ENCODE data around the gene C22orf15. TPM values are rescaled to one million over a fixed set of nuclear protein-coding genes. Genes with fewer than 3 reads are reported as not detected.

The C22orf15 gene
- total RNA-seq, 1 experiment from 2014 or later: 2.7 TPM

DNA sequence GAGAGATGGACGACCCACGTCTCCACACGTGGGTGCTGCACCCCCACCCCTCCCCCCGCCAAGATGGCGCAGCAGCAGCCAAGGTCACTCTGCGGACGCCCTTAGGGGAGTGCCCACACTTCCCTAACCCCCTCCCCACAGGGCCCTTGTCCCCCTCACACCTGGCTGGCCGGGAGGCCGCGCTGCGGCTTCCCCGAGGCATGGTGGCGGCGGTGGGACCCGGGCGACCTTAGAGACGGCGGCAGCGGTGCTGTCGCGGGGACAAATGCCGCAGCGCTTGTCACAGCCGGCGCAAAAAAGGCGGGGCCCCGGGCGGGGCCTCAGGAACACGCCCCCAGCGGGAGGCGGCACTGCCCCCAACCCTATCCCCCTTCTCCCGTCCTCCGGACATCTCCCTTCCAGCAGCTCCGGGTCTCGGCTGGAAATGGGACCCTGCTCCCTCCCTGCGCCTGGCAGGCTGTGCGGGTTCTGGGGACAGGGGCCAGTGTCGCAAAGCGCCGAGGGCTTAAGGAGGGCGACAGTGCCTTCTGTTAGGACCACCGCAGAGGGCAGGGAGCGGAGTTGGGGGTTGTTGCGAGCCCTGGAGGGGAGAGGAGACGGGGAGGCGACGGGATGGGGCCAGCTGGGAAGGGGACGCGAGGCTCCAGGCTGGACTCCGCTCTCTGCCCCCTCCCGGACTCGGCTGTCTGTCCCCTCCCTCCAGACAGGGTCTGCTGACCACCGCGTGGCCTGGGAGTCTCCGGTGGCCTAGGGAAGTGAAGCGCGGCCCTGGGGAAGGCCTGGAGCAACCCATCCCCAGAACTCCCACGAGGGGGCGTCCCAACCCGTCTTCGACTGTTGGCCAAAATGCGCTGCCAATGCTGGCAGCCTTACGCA, 5.1 kb downstream of the C22orf15 start, which contains the start of gene CHCHD10 (continued):
- TF ChIP-seq ZNF396 (CRISPR knock-in tag; IDR thresholded peaks at IDR 0.05; ENCODE audit: borderline replicate concordance) (no peak), GABPB1 (CRISPR knock-in tag; IDR thresholded peaks at IDR 0.05) (peak; percentile 49; the same call in 1 of the 2 replicates), SP1 (CRISPR knock-in tag; conservative IDR thresholded peaks at IDR 0.05) (peak; percentile 67), PRRX2 (CRISPR knock-in tag; IDR thresholded peaks at IDR 0.05) (no peak)
- TF ChIP-seq, protein P1, sequence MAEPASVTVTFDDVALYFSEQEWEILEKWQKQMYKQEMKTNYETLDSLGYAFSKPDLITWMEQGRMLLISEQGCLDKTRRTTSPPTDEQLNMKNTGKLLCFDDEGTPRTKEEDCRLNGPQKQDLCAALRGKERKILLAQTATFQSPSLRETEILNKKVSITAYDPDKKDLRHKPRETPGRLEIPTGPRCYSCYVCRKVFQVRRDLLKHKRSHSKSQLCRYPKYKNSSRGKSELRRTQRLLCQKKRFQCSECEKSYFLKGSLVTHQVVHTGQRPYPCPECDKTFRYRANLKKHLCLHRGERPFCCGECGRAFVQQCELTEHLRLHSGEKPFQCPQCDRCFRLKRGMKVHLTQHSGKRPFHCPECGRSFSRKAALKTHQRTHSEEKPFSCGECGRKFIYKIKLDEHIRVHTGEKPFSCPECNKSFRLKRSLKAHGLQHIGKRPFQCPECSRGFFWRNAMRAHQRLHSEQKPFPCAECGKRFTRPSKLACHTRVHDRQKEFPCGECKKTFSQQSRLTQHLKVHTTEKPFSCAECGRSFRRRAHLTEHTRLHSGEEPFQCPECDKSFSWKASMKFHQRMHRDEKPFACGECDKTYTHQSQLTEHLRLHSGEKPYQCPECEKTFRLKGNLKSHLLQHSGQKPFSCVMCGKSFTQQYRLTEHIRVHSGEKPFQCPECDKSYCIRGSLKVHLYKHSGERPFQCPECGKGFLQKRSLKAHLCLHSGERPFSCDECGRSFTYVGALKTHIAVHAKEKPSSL (CRISPR knock-in tag; conservative IDR thresholded peaks at IDR 0.05): no peak
- TF ChIP-seq, protein P2, sequence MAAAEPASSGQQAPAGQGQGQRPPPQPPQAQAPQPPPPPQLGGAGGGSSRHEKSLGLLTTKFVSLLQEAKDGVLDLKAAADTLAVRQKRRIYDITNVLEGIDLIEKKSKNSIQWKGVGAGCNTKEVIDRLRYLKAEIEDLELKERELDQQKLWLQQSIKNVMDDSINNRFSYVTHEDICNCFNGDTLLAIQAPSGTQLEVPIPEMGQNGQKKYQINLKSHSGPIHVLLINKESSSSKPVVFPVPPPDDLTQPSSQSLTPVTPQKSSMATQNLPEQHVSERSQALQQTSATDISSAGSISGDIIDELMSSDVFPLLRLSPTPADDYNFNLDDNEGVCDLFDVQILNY (CRISPR knock-in tag; IDR thresholded peaks at IDR 0.05): peak; percentile 56; the same call in 1 of the 2 replicates
- TF ChIP-seq, protein P3, sequence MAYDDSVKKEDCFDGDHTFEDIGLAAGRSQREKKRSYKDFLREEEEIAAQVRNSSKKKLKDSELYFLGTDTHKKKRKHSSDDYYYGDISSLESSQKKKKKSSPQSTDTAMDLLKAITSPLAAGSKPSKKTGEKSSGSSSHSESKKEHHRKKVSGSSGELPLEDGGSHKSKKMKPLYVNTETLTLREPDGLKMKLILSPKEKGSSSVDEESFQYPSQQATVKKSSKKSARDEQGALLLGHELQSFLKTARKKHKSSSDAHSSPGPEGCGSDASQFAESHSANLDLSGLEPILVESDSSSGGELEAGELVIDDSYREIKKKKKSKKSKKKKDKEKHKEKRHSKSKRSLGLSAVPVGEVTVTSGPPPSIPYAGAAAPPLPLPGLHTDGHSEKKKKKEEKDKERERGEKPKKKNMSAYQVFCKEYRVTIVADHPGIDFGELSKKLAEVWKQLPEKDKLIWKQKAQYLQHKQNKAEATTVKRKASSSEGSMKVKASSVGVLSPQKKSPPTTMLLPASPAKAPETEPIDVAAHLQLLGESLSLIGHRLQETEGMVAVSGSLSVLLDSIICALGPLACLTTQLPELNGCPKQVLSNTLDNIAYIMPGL (CRISPR knock-in tag; IDR thresholded peaks at IDR 0.05): peak; percentile 74; the same call in 1 of the 2 replicates

DNA sequence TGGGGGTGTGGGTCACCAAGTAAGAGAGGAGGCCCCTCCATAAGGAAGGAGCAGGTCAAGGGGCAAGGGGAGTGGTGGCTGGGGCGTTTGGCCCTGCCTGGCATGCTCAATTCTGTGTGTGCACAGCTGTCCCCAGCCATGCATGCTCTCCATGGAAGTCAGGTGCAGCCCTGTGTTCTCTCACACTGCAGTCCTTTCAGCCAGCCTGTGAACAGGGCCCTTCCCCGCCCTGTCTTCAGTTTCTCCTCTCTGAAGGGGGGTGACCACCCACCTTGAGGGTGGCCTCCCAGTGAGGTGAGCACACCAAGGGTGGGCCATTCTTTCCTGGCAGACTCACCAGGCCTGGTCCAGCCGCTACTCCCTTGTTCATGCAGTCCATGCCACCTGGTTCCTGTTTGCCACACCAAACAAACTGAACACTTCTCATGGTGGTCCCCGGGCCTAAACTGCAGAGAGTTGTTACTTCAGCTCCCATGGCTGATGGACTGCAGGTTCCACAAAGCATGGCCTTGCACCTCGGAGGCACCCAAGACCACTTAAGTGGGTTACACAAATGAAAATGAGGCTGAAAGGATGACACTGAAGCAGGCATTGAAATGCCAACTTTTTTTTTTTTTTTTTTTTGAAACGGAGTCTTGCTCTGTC, 6.7 kb downstream of the C22orf15 start:
- Mint-ChIP-seq H3K27ac (no peak overlapping the region), H3K9me3 (no peaks in the 10 kb centered on the region), H3K4me3 (peak overlapping the region; percentile 89; the same call in 1 of the 2 replicates), H3K4me1 (peaks cover 37% of the 10 kb centered on the region), H3K27me3 (ENCODE audit: low read depth) (peaks cover 32% of the 10 kb centered on the region), H3K36me3 (peaks cover 2% of the 10 kb centered on the region)
- ChIA-PET POLR2A (interaction anchor here (0.5 to 0.9 kb wide), 2 partner anchors 17 to 823 kb away, joined by 3 read pairs; partner anchors contain the start of genes LRRC75B and SMARCB1), CTCF (interaction anchor here (0.6 to 4.0 kb wide), 13 partner anchors 9 to 296 kb away, joined by 3 to 77 read pairs (median 4); partner anchors contain the start of genes MIF and SLC2A11)
- TF ChIP-seq, protein P4, sequence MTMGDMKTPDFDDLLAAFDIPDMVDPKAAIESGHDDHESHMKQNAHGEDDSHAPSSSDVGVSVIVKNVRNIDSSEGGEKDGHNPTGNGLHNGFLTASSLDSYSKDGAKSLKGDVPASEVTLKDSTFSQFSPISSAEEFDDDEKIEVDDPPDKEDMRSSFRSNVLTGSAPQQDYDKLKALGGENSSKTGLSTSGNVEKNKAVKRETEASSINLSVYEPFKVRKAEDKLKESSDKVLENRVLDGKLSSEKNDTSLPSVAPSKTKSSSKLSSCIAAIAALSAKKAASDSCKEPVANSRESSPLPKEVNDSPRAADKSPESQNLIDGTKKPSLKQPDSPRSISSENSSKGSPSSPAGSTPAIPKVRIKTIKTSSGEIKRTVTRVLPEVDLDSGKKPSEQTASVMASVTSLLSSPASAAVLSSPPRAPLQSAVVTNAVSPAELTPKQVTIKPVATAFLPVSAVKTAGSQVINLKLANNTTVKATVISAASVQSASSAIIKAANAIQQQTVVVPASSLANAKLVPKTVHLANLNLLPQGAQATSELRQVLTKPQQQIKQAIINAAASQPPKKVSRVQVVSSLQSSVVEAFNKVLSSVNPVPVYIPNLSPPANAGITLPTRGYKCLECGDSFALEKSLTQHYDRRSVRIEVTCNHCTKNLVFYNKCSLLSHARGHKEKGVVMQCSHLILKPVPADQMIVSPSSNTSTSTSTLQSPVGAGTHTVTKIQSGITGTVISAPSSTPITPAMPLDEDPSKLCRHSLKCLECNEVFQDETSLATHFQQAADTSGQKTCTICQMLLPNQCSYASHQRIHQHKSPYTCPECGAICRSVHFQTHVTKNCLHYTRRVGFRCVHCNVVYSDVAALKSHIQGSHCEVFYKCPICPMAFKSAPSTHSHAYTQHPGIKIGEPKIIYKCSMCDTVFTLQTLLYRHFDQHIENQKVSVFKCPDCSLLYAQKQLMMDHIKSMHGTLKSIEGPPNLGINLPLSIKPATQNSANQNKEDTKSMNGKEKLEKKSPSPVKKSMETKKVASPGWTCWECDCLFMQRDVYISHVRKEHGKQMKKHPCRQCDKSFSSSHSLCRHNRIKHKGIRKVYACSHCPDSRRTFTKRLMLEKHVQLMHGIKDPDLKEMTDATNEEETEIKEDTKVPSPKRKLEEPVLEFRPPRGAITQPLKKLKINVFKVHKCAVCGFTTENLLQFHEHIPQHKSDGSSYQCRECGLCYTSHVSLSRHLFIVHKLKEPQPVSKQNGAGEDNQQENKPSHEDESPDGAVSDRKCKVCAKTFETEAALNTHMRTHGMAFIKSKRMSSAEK (CRISPR knock-in tag; IDR thresholded peaks at IDR 0.05; ENCODE audit: borderline replicate concordance): no peak
- TF ChIP-seq GABPB1 (CRISPR knock-in tag; IDR thresholded peaks at IDR 0.05) (no peak), ETV6 (CRISPR knock-in tag; IDR thresholded peaks at IDR 0.05) (no peak), RELA (CRISPR knock-in tag; IDR thresholded peaks at IDR 0.05; ENCODE audit: borderline replicate concordance) (no peak), JUN (CRISPR knock-in tag; IDR thresholded peaks at IDR 0.05) (no peak), ZNF416 (CRISPR knock-in tag; IDR thresholded peaks at IDR 0.05) (no peak), SOX15 (CRISPR knock-in tag; IDR thresholded peaks at IDR 0.05) (no peak), CBFB (CRISPR knock-in tag; IDR thresholded peaks at IDR 0.05; ENCODE audit: low read depth) (no peak)
- TF ChIP-seq, protein P5, sequence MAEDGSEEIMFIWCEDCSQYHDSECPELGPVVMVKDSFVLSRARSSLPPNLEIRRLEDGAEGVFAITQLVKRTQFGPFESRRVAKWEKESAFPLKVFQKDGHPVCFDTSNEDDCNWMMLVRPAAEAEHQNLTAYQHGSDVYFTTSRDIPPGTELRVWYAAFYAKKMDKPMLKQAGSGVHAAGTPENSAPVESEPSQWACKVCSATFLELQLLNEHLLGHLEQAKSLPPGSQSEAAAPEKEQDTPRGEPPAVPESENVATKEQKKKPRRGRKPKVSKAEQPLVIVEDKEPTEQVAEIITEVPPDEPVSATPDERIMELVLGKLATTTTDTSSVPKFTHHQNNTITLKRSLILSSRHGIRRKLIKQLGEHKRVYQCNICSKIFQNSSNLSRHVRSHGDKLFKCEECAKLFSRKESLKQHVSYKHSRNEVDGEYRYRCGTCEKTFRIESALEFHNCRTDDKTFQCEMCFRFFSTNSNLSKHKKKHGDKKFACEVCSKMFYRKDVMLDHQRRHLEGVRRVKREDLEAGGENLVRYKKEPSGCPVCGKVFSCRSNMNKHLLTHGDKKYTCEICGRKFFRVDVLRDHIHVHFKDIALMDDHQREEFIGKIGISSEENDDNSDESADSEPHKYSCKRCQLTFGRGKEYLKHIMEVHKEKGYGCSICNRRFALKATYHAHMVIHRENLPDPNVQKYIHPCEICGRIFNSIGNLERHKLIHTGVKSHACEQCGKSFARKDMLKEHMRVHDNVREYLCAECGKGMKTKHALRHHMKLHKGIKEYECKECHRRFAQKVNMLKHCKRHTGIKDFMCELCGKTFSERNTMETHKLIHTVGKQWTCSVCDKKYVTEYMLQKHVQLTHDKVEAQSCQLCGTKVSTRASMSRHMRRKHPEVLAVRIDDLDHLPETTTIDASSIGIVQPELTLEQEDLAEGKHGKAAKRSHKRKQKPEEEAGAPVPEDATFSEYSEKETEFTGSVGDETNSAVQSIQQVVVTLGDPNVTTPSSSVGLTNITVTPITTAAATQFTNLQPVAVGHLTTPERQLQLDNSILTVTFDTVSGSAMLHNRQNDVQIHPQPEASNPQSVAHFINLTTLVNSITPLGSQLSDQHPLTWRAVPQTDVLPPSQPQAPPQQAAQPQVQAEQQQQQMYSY (CRISPR knock-in tag; IDR thresholded peaks at IDR 0.05): no peak
- TF ChIP-seq, protein P6, sequence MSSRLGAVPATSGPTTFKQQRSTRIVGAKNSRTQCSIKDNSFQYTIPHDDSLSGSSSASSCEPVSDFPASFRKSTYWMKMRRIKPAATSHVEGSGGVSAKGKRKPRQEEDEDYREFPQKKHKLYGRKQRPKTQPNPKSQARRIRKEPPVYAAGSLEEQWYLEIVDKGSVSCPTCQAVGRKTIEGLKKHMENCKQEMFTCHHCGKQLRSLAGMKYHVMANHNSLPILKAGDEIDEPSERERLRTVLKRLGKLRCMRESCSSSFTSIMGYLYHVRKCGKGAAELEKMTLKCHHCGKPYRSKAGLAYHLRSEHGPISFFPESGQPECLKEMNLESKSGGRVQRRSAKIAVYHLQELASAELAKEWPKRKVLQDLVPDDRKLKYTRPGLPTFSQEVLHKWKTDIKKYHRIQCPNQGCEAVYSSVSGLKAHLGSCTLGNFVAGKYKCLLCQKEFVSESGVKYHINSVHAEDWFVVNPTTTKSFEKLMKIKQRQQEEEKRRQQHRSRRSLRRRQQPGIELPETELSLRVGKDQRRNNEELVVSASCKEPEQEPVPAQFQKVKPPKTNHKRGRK (CRISPR knock-in tag; IDR thresholded peaks at IDR 0.05; ENCODE audit: borderline replicate concordance): no peak
- ATAC-seq: no peak
- DNase-seq (ENCODE audit: low spot score): no peak
